Measurements from ENCODE around the gene PTPRA. TPM values are rescaled to one million over a fixed set of nuclear protein-coding genes. Genes with fewer than 3 reads are reported as not detected.
"Not testable (repeated sequence)": the region's sequence is repeated elsewhere in the genome, so short reads cannot be mapped to it uniquely, and the experiment has no call there.

Gene PTPRA
- total RNA-seq, 2 experiments from 2014 or later, result 33.3 to 47.2 TPM

DNA sequence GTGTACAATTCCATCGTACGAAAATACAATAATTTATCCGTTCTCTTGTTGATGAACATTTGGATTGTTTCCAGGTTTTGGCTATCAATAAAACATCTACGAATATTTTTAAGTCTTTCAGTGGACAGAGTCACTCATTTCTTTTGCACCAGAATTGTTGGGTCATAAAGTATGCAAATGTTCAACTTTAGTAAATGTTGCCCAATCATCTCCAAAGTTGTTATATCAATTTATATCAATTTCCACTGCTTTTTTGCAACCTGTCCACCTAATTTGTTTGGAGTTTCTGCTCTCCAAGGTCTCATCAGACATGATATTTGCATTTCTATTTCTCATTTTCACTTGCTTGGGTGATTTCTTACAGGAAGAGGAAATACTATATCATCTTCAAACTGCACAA, 46.6 kb upstream of the PTPRA start:
- intact Hi-C loops (cut with micrococcal nuclease; ENCODE audit: unreplicated experiment), result no loop called here
- H3K9me3 ChIP-seq (ENCODE audit: low read length), result 0 out of 2 replicates have a peak, but pooled peaks cover 5% of the 10 kb centered on the region
- no peaks in the 10 kb centered on the region for H4K20me1 ChIP-seq (ENCODE audit: insufficient read depth, low read length)
- H3K9me2 ChIP-seq (ENCODE audit: insufficient read depth, low read length), result no peaks in the 10 kb centered on the region
- ChIA-PET CTCF (ENCODE audit: unreplicated experiment) (no interaction called here), POLR2A (no interaction called here)
- H2AFZ ChIP-seq (ENCODE audit: low read length), result no peak overlapping the region
- H3K4me1 ChIP-seq (ENCODE audit: insufficient read depth, low read length, poor library complexity, severe bottlenecking), result peaks cover 8% of the 10 kb centered on the region
- BruUV-seq (replicated peaks), result no TSS peak
- H3K4me2 ChIP-seq (ENCODE audit: low read length), result peak overlapping the region; percentile 33; the same call in 1 of the 2 replicates
- TF ChIP-seq EZH2phosphoT487 (IDR thresholded peaks at IDR 0.05; ENCODE audit: borderline replicate concordance, low read depth, low read length), result no peak
- H3K36me3 ChIP-seq (ENCODE audit: insufficient read depth, low read length), result no peaks in the 10 kb centered on the region
- no peak overlapping the region for H3K4me3 ChIP-seq (ENCODE audit: low read depth, low read length, poor library complexity, severe bottlenecking)
- no peaks in the 10 kb centered on the region for H3K79me2 ChIP-seq (ENCODE audit: insufficient read depth, low read depth, low read length)
- DNase-seq (ENCODE audit: low spot score), result no peak
- H3K27ac ChIP-seq (ENCODE audit: low read depth, low read length, poor library complexity, severe bottlenecking), result no peak overlapping the region

DNA sequence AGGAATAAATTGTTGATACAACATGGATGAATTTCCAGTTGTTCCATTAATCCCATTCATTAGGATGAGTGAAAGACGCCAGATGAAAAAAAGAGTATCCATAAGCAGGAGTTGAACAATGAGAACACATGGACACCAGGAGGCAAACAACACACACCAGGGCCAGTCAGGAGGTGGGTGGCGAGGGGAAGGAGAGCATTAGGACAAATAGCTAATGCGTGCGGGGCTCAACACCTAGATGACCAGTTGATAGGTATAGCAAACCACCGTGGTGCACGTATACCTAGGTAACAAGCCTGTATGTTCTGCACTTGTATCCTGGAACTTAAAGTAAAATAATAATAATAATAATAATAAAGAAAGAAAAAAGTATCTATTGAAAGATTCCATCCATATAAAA, 43.9 kb upstream of the PTPRA start:
- no peak for DNase-seq (ENCODE audit: low spot score)
- no peak overlapping the region for H2AFZ ChIP-seq (ENCODE audit: low read length)
- TF ChIP-seq, protein P1, sequence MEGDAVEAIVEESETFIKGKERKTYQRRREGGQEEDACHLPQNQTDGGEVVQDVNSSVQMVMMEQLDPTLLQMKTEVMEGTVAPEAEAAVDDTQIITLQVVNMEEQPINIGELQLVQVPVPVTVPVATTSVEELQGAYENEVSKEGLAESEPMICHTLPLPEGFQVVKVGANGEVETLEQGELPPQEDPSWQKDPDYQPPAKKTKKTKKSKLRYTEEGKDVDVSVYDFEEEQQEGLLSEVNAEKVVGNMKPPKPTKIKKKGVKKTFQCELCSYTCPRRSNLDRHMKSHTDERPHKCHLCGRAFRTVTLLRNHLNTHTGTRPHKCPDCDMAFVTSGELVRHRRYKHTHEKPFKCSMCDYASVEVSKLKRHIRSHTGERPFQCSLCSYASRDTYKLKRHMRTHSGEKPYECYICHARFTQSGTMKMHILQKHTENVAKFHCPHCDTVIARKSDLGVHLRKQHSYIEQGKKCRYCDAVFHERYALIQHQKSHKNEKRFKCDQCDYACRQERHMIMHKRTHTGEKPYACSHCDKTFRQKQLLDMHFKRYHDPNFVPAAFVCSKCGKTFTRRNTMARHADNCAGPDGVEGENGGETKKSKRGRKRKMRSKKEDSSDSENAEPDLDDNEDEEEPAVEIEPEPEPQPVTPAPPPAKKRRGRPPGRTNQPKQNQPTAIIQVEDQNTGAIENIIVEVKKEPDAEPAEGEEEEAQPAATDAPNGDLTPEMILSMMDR (conservative IDR thresholded peaks at IDR 0.05; ENCODE audit: low read length), result no peak
- no peak for TF ChIP-seq EZH2phosphoT487 (IDR thresholded peaks at IDR 0.05; ENCODE audit: borderline replicate concordance, low read depth, low read length)
- H3K27ac ChIP-seq (ENCODE audit: low read depth, low read length, poor library complexity, severe bottlenecking), result no peak overlapping the region
- intact Hi-C loops (cut with micrococcal nuclease; ENCODE audit: unreplicated experiment), result no loop called here
- peaks cover 8% of the 10 kb centered on the region for H3K4me1 ChIP-seq (ENCODE audit: insufficient read depth, low read length, poor library complexity, severe bottlenecking)
- no TSS peak for BruUV-seq (replicated peaks)
- H3K4me3 ChIP-seq (ENCODE audit: low read depth, low read length, poor library complexity, severe bottlenecking), result no peak overlapping the region
- no peaks in the 10 kb centered on the region for H3K9me2 ChIP-seq (ENCODE audit: insufficient read depth, low read length)
- no peaks in the 10 kb centered on the region for H3K79me2 ChIP-seq (ENCODE audit: insufficient read depth, low read depth, low read length)
- CTCF ChIA-PET (ENCODE audit: unreplicated experiment), result no interaction called here
- H3K4me2 ChIP-seq (ENCODE audit: low read length), result no peak overlapping the region
- POLR2A ChIA-PET, result no interaction called here
- H3K36me3 ChIP-seq (ENCODE audit: insufficient read depth, low read length), result no peaks in the 10 kb centered on the region
- 0 out of 2 replicates have a peak, but pooled peaks cover 5% of the 10 kb centered on the region for H3K9me3 ChIP-seq (ENCODE audit: low read length)
- H4K20me1 ChIP-seq (ENCODE audit: insufficient read depth, low read length), result no peaks in the 10 kb centered on the region

DNA sequence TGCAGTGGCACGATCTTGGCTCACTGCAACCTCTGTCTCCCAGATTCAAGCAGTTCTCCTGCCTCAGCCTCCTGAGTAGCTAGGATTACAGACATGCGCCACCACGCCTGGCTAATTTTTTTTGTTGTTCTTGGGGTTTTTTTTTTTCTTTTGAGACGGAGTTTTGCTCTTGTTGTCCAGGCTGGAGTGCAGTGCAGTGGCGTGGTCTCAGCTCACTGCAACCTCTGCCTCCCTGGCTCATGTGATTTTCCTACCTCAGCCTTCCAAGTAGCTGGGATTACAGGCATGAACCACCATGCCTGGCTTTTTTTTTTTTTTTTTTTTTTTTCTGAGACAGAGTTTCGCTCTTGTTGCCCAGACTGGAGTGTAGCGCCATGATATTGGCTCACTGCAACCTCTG, 42.1 kb upstream of the PTPRA start:
- H2AFZ ChIP-seq (ENCODE audit: low read length); BruUV-seq (replicated peaks); H3K36me3 ChIP-seq (ENCODE audit: insufficient read depth, low read length); H4K20me1 ChIP-seq (ENCODE audit: insufficient read depth, low read length); H3K4me1 ChIP-seq (ENCODE audit: insufficient read depth, low read length, poor library complexity, severe bottlenecking); H3K4me3 ChIP-seq (ENCODE audit: low read depth, low read length, poor library complexity, severe bottlenecking); H3K9me2 ChIP-seq (ENCODE audit: insufficient read depth, low read length); CTCF ChIA-PET (ENCODE audit: unreplicated experiment); H3K9me3 ChIP-seq (ENCODE audit: low read length); DNase-seq (ENCODE audit: low spot score); intact Hi-C loops (cut with micrococcal nuclease; ENCODE audit: unreplicated experiment); H3K79me2 ChIP-seq (ENCODE audit: insufficient read depth, low read depth, low read length); H3K27ac ChIP-seq (ENCODE audit: low read depth, low read length, poor library complexity, severe bottlenecking); H3K4me2 ChIP-seq (ENCODE audit: low read length): not testable (repeated sequence)
- POLR2A ChIA-PET, result interaction anchor here (0.7 kb wide), 1 partner anchor 89 kb away, joined by 8 read pairs; no protein-coding TSS in a partner anchor

DNA sequence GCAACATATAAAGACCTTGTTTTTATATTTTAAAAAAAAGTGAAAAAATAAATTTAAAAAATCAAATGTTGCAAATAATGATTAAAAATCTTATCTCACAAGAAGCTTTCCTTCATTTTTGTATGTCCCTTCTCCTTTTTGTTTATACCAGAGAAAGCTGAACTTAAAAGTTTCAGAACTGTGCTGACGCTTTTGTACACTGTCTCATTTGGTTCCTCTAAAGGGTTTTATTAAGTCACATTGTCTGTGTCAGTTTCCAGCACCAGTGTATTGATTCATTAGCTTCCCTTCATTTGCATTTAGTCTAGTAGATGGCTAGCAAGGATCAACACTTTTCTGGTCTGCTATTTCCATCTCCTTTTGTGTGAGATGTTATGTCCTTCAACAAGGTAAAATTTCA, 39.5 kb upstream of the PTPRA start:
- intact Hi-C loops (cut with micrococcal nuclease; ENCODE audit: unreplicated experiment), result no loop called here
- TF ChIP-seq EZH2phosphoT487 (IDR thresholded peaks at IDR 0.05; ENCODE audit: borderline replicate concordance, low read depth, low read length), result no peak
- TF ChIP-seq, protein P1 (conservative IDR thresholded peaks at IDR 0.05; ENCODE audit: low read length), result no peak
- no peak overlapping the region for H3K4me3 ChIP-seq (ENCODE audit: low read depth, low read length, poor library complexity, severe bottlenecking)
- no peaks in the 10 kb centered on the region for H3K9me3 ChIP-seq (ENCODE audit: low read length)
- H3K27ac ChIP-seq (ENCODE audit: low read depth, low read length, poor library complexity, severe bottlenecking), result no peak overlapping the region
- H3K4me2 ChIP-seq (ENCODE audit: low read length), result no peak overlapping the region
- no peaks in the 10 kb centered on the region for H3K36me3 ChIP-seq (ENCODE audit: insufficient read depth, low read length)
- no peaks in the 10 kb centered on the region for H4K20me1 ChIP-seq (ENCODE audit: insufficient read depth, low read length)
- no peak overlapping the region for H2AFZ ChIP-seq (ENCODE audit: low read length)
- H3K9me2 ChIP-seq (ENCODE audit: insufficient read depth, low read length), result no peaks in the 10 kb centered on the region
- H3K4me1 ChIP-seq (ENCODE audit: insufficient read depth, low read length, poor library complexity, severe bottlenecking), result no peaks in the 10 kb centered on the region
- BruUV-seq (replicated peaks), result no TSS peak
- ChIA-PET CTCF (ENCODE audit: unreplicated experiment) (no interaction called here), POLR2A (no interaction called here)
- H3K79me2 ChIP-seq (ENCODE audit: insufficient read depth, low read depth, low read length), result no peaks in the 10 kb centered on the region
- no peak for DNase-seq (ENCODE audit: low spot score)
